Stimulated activated CD8-positive, alpha-beta memory T cell treated with anti-CD3 and anti-CD28 coated beads, Interleukin-12 subunit alpha, Interleukin-12 subunit beta, amount 100 ng/mL, for 4 hours (primary cell): Measurements from ENCODE around the gene BAZ1B.
"Not testable (repeated sequence)": the region's sequence is repeated elsewhere in the genome, so short reads cannot be mapped to it uniquely, and the experiment has no call there.

Source experiments
- DNase-seq: peaks from one replicate; pipeline ENCODE4 v3.0.0-alpha.2; 2020; ENCODE audit warnings: low read depth

BAZ1B gene

GRCh38 chr7:73522105-73522872 is at the start of gene BAZ1B:
BAZ1B (minus strand) TSS chr7:73522293; CDS start chr7:73521933, 360 bp downstream.
- peak; percentile 96 for DNase-seq

GRCh38 chr7:73570977-73571376 is 48.9 kb upstream of the BAZ1B start:
- no peak for DNase-seq

- DNase-seq = no peak
Measured at GRCh38 chr7:73570521-73570920, 48.4 kb upstream of the BAZ1B start.

GRCh38 chr7:73569042-73569608 is 47.0 kb upstream of the BAZ1B start:
- no peak for DNase-seq

GRCh38 chr7:73567846-73568685 is 46.0 kb upstream of the BAZ1B start:
- DNase-seq = no peak

- DNase-seq = no peak
Measured at GRCh38 chr7:73567140-73567539, 45.0 kb upstream of the BAZ1B start.

GRCh38 chr7:73566431-73566830 is 44.3 kb upstream of the BAZ1B start:
- not testable (repeated sequence) for DNase-seq

GRCh38 chr7:73565675-73566340 is 43.7 kb upstream of the BAZ1B start:
- no peak for DNase-seq

- no peak for DNase-seq
Measured at GRCh38 chr7:73560109-73560835, 38.2 kb upstream of the BAZ1B start.

- DNase-seq = peak; percentile 72
Measured at GRCh38 chr7:73557397-73558257, 35.5 kb upstream of the BAZ1B start, which contains the start of gene BCL7B. BCL7B (minus strand) TSS chr7:73557690; CDS start chr7:73557578, 112 bp downstream.

GRCh38 chr7:73557108-73557396 is 35.0 kb upstream of the BAZ1B start:
- DNase-seq = peak; percentile 88

GRCh38 chr7:73556208-73557107 is 34.4 kb upstream of the BAZ1B start:
- no peak for DNase-seq

GRCh38 chr7:73555411-73555982 is 33.4 kb upstream of the BAZ1B start:
- no peak for DNase-seq

GRCh38 chr7:73550093-73550492 is 28.0 kb upstream of the BAZ1B start:
- DNase-seq = not testable (repeated sequence)

GRCh38 chr7:73549176-73549575 is 27.1 kb upstream of the BAZ1B start:
- no peak for DNase-seq

GRCh38 chr7:73547841-73548240 is 25.7 kb upstream of the BAZ1B start:
- DNase-seq = no peak

GRCh38 chr7:73544678-73545077 is 22.6 kb upstream of the BAZ1B start:
- no peak for DNase-seq

- DNase-seq = no peak
Measured at GRCh38 chr7:73541722-73542121, 19.6 kb upstream of the BAZ1B start.

- no peak for DNase-seq
Measured at GRCh38 chr7:73539709-73540108, 17.6 kb upstream of the BAZ1B start.
